Ectodermal cell (in vitro differentiated cells): ENCODE data around the gene AJAP1.

Source experiments
- H3K27ac ChIP-seq: 2 replicates; pipeline ENCODE4 v1.7.0; 2013; ENCODE audit warnings: mild to moderate bottlenecking, low read depth, low read length; ENCODE audit not compliant: insufficient read depth, poor library complexity, severe bottlenecking
- H3K27me3 ChIP-seq: 2 replicates; pipeline ENCODE4 v1.7.0; 2013; ENCODE audit warnings: mild to moderate bottlenecking, low read length; ENCODE audit not compliant: insufficient read depth, control insufficient read depth, poor library complexity, severe bottlenecking
- H3K36me3 ChIP-seq: one replicate; pipeline ENCODE4 v1.7.0; 2013; ENCODE audit warnings: low read length; ENCODE audit not compliant: control insufficient read depth, insufficient read depth
- H3K4me1 ChIP-seq: one replicate; pipeline ENCODE4 v1.7.0; 2013; ENCODE audit warnings: low read length; ENCODE audit not compliant: control insufficient read depth, insufficient read depth
- H3K4me3 ChIP-seq: 2 replicates; pipeline ENCODE4 v1.7.0; 2013; ENCODE audit warnings: low read depth, low read length, control low read depth; ENCODE audit not compliant: insufficient read depth
- H3K9me3 ChIP-seq: 2 replicates; pipeline ENCODE4 v1.7.0; 2013; ENCODE audit warnings: mild to moderate bottlenecking, low read length, moderate library complexity; ENCODE audit not compliant: control insufficient read depth
- WGBS, 2 experiments: methylation state at CpG; one replicate each; pipeline ENCODE4 v1.1.7; 2013; ENCODE audit warnings: missing lambda C conversion rate in 2 of 2; 5-methylcytosine and 5-hydroxymethylcytosine counted together

Gene AJAP1

GRCh38 chr1:4743978-4744750 lies 89.8 kb downstream of the AJAP1 start:
- Histone ChIP-seq H3K9me3 (no peaks in the 10 kb centered on the region), H3K27me3 (no peaks in the 10 kb centered on the region), H3K27ac (no peak overlapping the region), H3K36me3 (no peaks in the 10 kb centered on the region), H3K4me3 (no peak overlapping the region), H3K4me1 (no peaks in the 10 kb centered on the region)
- WGBS, 2 experiments: 94% methylated on average over 17 of the region's 17 CpGs

DNA sequence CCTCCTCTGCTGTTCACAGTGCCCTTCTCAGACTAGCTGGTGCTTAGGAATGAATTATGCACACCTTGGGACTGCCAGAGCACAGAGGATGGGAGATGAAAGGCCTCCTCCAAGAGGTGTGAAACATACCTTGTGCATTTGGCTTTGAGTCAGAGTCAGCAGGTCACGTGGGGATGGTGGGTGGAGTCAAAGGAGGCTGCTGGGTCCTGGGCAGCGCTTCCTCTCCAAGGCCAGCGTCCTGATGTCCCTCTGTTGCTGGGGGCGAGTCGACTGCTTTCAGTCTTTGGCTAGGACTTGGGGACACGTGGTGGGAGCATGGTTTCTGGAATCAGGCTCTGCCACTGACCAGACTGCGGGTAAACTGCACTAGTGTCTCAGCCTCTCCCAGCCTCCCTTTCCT lies 91.2 kb downstream of the AJAP1 start:
- 81 to 82% methylated on average over 7 of the region's 7 CpGs for WGBS, 2 experiments
- no peaks in the 10 kb centered on the region for H3K4me1 ChIP-seq

GRCh38 chr1:4749406-4749805 lies 95.0 kb downstream of the AJAP1 start:
- no peaks in the 10 kb centered on the region for H3K36me3 ChIP-seq
- H3K4me1 ChIP-seq: no peaks in the 10 kb centered on the region
- WGBS, 2 experiments: 93 to 94% methylated on average over 11 of the region's 11 CpGs
- H3K27me3 ChIP-seq: no peaks in the 10 kb centered on the region
- no peak overlapping the region for H3K27ac ChIP-seq
- H3K4me3 ChIP-seq: no peak overlapping the region
- no peaks in the 10 kb centered on the region for H3K9me3 ChIP-seq

More for the DNA sequence above, 91.2 kb downstream of the AJAP1 start:
- Histone ChIP-seq H3K9me3 (no peaks in the 10 kb centered on the region), H3K27me3 (no peaks in the 10 kb centered on the region), H3K27ac (no peak overlapping the region), H3K4me3 (no peak overlapping the region), H3K36me3 (no peaks in the 10 kb centered on the region)

- WGBS, 2 experiments: 81 to 83% methylated on average over 3 of the region's 3 CpGs
- Histone ChIP-seq H3K36me3 (no peaks in the 10 kb centered on the region), H3K4me1 (no peaks in the 10 kb centered on the region), H3K27ac (no peak overlapping the region), H3K9me3 (no peaks in the 10 kb centered on the region), H3K27me3 (no peaks in the 10 kb centered on the region), H3K4me3 (no peak overlapping the region)
Measured at GRCh38 chr1:4750177-4750576, 95.8 kb downstream of the AJAP1 start.

GRCh38 chr1:4752059-4752458 lies 97.7 kb downstream of the AJAP1 start:
- no peak overlapping the region for H3K4me3 ChIP-seq
- no peaks in the 10 kb centered on the region for H3K36me3 ChIP-seq
- H3K27me3 ChIP-seq: peaks cover 11% of the 10 kb centered on the region
- no peaks in the 10 kb centered on the region for H3K9me3 ChIP-seq
- H3K27ac ChIP-seq: no peak overlapping the region
- WGBS, 2 experiments: 80% methylated on average over 4 of the region's 4 CpGs
- peaks cover 16% of the 10 kb centered on the region for H3K4me1 ChIP-seq

- no peak overlapping the region for H3K27ac ChIP-seq
- H3K4me1 ChIP-seq: peaks cover 20% of the 10 kb centered on the region
- H3K9me3 ChIP-seq: no peaks in the 10 kb centered on the region
- H3K27me3 ChIP-seq: peaks cover 16% of the 10 kb centered on the region
- H3K4me3 ChIP-seq: no peak overlapping the region
- WGBS, 2 experiments: 36 to 61% methylated on average over 2 of the region's 2 CpGs
- no peaks in the 10 kb centered on the region for H3K36me3 ChIP-seq
Measured at GRCh38 chr1:4754816-4755215, 100.4 kb downstream of the AJAP1 start.

- H3K4me3 ChIP-seq: no peak overlapping the region
- peaks cover 20% of the 10 kb centered on the region for H3K4me1 ChIP-seq
- H3K27ac ChIP-seq: no peak overlapping the region
- no peaks in the 10 kb centered on the region for H3K36me3 ChIP-seq
- 1 to 2% methylated on average over 8 of the region's 8 CpGs for WGBS, 2 experiments
- H3K9me3 ChIP-seq: no peaks in the 10 kb centered on the region
- peaks cover 16% of the 10 kb centered on the region for H3K27me3 ChIP-seq
Measured at GRCh38 chr1:4755301-4755845, 101.0 kb downstream of the AJAP1 start.

GRCh38 chr1:4755864-4756504 lies 101.6 kb downstream of the AJAP1 start:
- Histone ChIP-seq H3K36me3 (no peaks in the 10 kb centered on the region), H3K4me1 (peaks cover 20% of the 10 kb centered on the region), H3K27ac (no peak overlapping the region), H3K4me3 (no peak overlapping the region), H3K9me3 (no peaks in the 10 kb centered on the region), H3K27me3 (peaks cover 16% of the 10 kb centered on the region)
- WGBS, 2 experiments: 53 to 57% methylated on average over 8 of the region's 8 CpGs

GRCh38 chr1:4756851-4757580 lies 102.6 kb downstream of the AJAP1 start:
- WGBS, 2 experiments: 78 to 79% methylated on average over 10 of the region's 10 CpGs
- H3K36me3 ChIP-seq: no peaks in the 10 kb centered on the region
- H3K4me1 ChIP-seq: peaks cover 20% of the 10 kb centered on the region
- no peaks in the 10 kb centered on the region for H3K9me3 ChIP-seq
- H3K27ac ChIP-seq: no peak overlapping the region
- H3K27me3 ChIP-seq: peaks cover 16% of the 10 kb centered on the region
- no peak overlapping the region for H3K4me3 ChIP-seq

- Histone ChIP-seq H3K9me3 (no peaks in the 10 kb centered on the region), H3K27me3 (peaks cover 16% of the 10 kb centered on the region), H3K27ac (no peak overlapping the region), H3K4me1 (peaks cover 20% of the 10 kb centered on the region), H3K36me3 (no peaks in the 10 kb centered on the region), H3K4me3 (no peak overlapping the region)
- WGBS, 2 experiments: 89 to 91% methylated on average over 8 of the region's 8 CpGs
Measured at GRCh38 chr1:4759671-4760070, 105.3 kb downstream of the AJAP1 start.
